ENCODE measurements around the gene HBG1. TPM values are rescaled to one million over a fixed set of nuclear protein-coding genes. Genes with fewer than 3 reads are reported as not detected.

HBG1 gene
- polyA plus RNA-seq, 3 donors, result not detected

DNA sequence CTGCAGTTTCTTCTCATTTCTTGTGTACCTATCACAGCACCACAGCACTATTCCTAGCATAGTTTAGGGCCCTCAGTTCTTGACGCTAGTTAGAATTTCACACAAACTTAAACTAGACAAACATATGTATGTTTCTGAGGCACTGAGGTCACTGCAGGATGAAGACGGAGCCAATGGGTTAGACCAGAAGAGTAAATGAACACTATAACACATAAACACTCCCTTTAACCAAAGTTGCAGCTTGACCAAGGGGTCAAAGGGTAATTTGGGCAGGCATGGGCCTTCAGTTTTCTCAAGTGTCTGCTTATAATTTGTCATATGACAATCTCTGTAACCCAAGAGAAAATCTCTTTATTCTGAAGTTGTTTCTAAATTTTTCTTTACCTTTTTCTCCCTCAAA lies 33.0 kb upstream of the HBG1 start:
- Mint-ChIP-seq H3K4me3 (no peak overlapping the region), H3K9me3 (peaks cover 0 to 3% (median 0%) of the 10 kb centered on the region in 7 donors), H3K4me1 (peaks cover 4% of the 10 kb centered on the region), H3K27ac (no peak overlapping the region), H3K27me3 (ENCODE audit: low read depth in 3 of 3) (peaks cover 0 to 3% (median 1%) of the 10 kb centered on the region in 3 donors), H3K36me3 (no peaks in the 10 kb centered on the region)
- WGBS (ENCODE audit: insufficient coverage), result no CpG with 5 or more reads among the region's 2 CpGs
- Histone ChIP-seq H3K9ac (ENCODE audit: insufficient read depth, low read length, poor library complexity, severe bottlenecking) (no peak overlapping the region), H4K20me1 (ENCODE audit: insufficient read depth, low read length) (no peaks in the 10 kb centered on the region), H3K79me2 (ENCODE audit: insufficient read depth, low read length) (no peaks in the 10 kb centered on the region), H3K4me2 (replicated peaks; ENCODE audit: extremely low read depth, low read length, poor library complexity, severe bottlenecking) (no peak overlapping the region), H2AFZ (ENCODE audit: insufficient read depth, low read depth, low read length, poor library complexity, severe bottlenecking) (no peak overlapping the region), H3K27me3 (ENCODE audit: control insufficient read depth in 2 of 2, insufficient read depth in 2 of 2, low read length in 2 of 2) (no peaks in the 10 kb centered on the region), H3K9me3 (replicated peaks in 1 of 2; ENCODE audit: control insufficient read depth in 1 of 2, insufficient read depth in 1 of 2, low read length in 2 of 2) (no peaks in the 10 kb centered on the region), H3K27ac (ENCODE audit: low read depth in 1 of 2, low read length in 2 of 2) (no peak overlapping the region), H3K4me3 (replicated peaks in 1 of 3; ENCODE audit: low read depth in 2 of 3, low read length in 3 of 3) (no peak overlapping the region), H3K36me3 (replicated peaks in 1 of 2; ENCODE audit: control insufficient read depth in 1 of 2, insufficient read depth in 2 of 2, low read length in 2 of 2) (no peaks in the 10 kb centered on the region), H3K4me1 (ENCODE audit: control insufficient read depth in 1 of 2, insufficient read depth in 2 of 2, low read length in 2 of 2) (peaks cover 0 to 4% of the 10 kb centered on the region in 2 donors)
- intact Hi-C loops (cut with micrococcal nuclease), result no loop called here
- TF ChIP-seq CTCF (IDR thresholded peaks at IDR 0.05), result no peak
- DNase-seq, result no peak

GRCh38 chr11:5281596-5281995 lies 31.9 kb upstream of the HBG1 start:
- peaks cover 0 to 3% (median 2%) of the 10 kb centered on the region in 7 donors for H3K9me3 Mint-ChIP-seq
- peaks cover 0 to 3% (median 1%) of the 10 kb centered on the region in 3 donors for H3K27me3 Mint-ChIP-seq (ENCODE audit: low read depth in 3 of 3)
- no peak overlapping the region for H3K4me2 ChIP-seq (replicated peaks; ENCODE audit: extremely low read depth, low read length, poor library complexity, severe bottlenecking)
- no peaks in the 10 kb centered on the region for H3K79me2 ChIP-seq (ENCODE audit: insufficient read depth, low read length)
- no peak overlapping the region for H2AFZ ChIP-seq (ENCODE audit: insufficient read depth, low read depth, low read length, poor library complexity, severe bottlenecking)
- H3K36me3 Mint-ChIP-seq, result no peaks in the 10 kb centered on the region
- H3K4me3 Mint-ChIP-seq, result no peak overlapping the region
- H3K9ac ChIP-seq (ENCODE audit: insufficient read depth, low read length, poor library complexity, severe bottlenecking), result no peak overlapping the region
- H3K27ac ChIP-seq (ENCODE audit: low read depth in 1 of 2, low read length in 2 of 2), result no peak overlapping the region
- no peaks in the 10 kb centered on the region for H3K9me3 ChIP-seq (replicated peaks in 1 of 2; ENCODE audit: control insufficient read depth in 1 of 2, insufficient read depth in 1 of 2, low read length in 2 of 2)
- H3K36me3 ChIP-seq (replicated peaks in 1 of 2; ENCODE audit: control insufficient read depth in 1 of 2, insufficient read depth in 2 of 2, low read length in 2 of 2), result no peaks in the 10 kb centered on the region
- no peak for TF ChIP-seq CTCF (IDR thresholded peaks at IDR 0.05)
- no peaks in the 10 kb centered on the region for H4K20me1 ChIP-seq (ENCODE audit: insufficient read depth, low read length)
- H3K27ac Mint-ChIP-seq, result no peak overlapping the region
- H3K4me1 ChIP-seq (ENCODE audit: control insufficient read depth in 1 of 2, insufficient read depth in 2 of 2, low read length in 2 of 2), result peaks cover 0 to 4% of the 10 kb centered on the region in 2 donors
- no peak for DNase-seq
- H3K27me3 ChIP-seq (ENCODE audit: control insufficient read depth in 2 of 2, insufficient read depth in 2 of 2, low read length in 2 of 2), result no peaks in the 10 kb centered on the region
- no peak overlapping the region for H3K4me3 ChIP-seq (replicated peaks in 1 of 3; ENCODE audit: low read depth in 2 of 3, low read length in 3 of 3)
- H3K4me1 Mint-ChIP-seq, result peaks cover 4% of the 10 kb centered on the region
- intact Hi-C loops (cut with micrococcal nuclease), result no loop called here
